AG08396 (cell line): Measurements from ENCODE around the gene TRIM47.

Experiments
- DNase-seq: peaks from one replicate; pipeline ENCODE4 v3.0.0; 2012; ENCODE audit warnings: low spot score, mixed read lengths

Gene TRIM47

DNA sequence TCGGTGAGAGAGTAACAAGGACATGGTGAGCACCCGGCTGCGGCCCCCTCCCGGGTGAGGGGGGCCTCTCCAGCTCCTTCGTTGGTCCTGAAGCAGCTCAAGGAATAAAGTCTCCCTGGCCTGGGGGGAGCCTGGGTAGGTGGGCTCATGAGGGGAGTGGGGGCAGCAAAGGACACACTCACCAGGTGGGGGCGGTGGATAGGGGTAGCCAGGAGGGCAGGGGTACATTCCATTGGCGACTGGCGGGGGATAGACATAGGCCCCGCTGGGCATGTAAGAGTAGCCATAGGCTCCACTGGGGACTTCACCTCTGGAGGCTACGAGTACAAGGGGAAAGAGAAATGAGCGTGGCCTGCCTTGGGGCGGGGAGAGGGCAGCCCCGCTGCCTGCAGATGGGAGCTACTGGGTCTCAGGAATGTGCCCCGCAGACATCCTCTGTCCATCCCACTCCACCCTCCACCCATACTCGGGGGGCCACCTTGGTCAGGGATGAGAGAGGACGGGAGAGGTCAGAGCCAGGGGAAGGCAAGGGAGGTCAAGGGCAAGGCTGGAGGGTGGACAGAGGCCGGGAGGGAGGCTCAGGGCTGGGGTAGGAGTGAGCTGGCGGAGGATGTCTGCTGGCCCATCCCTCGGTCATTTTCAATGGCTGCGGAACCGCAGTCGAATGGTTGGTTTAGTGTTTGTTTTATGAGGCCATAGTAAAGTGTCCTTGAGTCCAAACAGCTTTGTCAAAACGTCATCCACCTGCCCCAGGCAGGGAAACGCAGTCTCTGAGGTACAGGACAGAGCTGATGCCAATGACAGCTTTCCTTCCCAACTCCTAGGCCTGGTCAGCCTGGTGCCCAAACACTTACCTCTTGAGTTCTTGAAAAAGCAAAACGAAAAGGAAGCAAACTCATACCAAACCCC, 30.5 kb downstream of the TRIM47 start:
- DNase-seq = no peak

DNA sequence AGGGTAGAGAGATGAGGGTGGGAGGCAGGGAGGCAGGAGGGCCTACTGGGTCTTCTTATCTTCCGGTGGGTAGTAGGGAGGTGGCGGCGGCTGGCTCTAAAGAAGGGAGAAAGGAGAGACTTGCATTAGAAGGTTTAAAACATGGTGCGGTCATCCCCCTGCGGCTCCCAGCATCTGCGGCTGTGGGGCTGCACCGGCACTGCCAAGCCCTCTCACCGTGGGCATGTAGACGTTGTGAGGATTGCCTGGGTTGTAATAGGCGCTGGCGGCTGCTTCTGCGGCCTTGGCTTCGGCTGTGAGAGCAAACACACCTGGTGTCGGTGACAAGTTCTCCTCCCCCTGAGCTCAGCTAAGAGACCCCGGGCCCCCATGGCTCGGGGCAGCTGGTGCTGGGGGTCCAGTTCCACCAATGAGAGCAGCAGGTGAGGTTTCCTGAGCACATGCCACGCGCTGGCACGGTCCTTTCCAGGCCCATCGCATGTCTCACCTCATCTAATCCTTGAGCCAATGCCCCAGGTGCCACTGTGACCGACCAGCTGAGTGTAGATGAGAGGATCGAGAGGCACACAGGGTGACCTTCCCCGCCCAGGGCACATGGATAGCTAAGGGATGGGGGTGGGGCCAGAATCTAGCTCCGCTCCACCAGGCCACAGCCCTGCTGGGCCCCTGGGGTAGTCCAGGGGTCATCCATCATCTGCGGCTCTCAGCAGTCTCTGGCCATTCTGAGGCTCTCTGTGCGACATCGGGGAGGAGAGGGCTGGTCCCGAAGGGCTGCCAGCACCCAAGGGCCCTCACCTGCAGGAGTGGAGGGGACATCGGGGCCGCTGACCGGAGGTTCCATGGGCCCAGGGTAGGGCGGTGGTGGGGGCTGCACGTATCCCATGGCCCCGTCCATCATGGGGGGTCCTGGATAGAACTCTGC, 31.4 kb downstream of the TRIM47 start:
- no peak for DNase-seq

DNA sequence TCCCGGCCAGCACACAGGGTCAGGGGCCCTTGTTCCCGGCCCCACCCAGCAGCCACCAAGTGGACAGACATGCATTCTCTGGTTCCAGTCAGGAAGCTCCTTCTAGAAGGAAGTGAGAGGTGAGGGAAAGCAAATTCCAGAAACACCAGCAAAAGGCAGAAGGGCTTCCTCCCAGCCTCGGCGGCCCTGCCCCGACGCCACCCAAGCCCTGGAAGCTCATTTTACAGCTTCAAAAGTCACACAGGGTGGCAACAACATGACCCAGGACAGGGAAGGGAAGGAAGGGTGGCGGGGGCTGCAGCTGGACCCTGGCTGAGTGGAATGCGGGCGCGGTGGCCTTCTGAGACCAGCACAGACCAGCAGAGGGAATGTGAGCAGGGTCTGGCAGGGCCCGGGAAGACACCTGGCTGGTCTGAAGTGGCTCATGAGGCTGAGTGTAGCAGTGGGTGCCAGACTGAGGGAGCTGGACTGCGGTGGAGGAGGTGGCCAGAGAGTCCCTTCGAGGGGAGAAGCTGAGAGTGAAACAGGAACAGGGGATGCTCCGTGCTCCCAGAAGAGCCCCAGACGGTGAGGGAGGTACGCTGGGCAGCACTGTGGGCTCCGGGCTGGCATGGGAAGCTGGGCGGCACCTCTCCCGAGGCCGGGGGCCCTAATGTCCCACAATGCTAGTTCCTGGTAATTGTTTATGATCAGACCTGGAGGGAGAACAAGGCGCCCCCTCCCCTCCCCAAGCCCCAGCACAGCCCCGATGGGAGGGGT, 32.3 kb downstream of the TRIM47 start:
- no peak for DNase-seq

GRCh38 chr17:75845058-75845711, 33.2 kb downstream of the TRIM47 start:
- DNase-seq = peak; percentile 88

DNA sequence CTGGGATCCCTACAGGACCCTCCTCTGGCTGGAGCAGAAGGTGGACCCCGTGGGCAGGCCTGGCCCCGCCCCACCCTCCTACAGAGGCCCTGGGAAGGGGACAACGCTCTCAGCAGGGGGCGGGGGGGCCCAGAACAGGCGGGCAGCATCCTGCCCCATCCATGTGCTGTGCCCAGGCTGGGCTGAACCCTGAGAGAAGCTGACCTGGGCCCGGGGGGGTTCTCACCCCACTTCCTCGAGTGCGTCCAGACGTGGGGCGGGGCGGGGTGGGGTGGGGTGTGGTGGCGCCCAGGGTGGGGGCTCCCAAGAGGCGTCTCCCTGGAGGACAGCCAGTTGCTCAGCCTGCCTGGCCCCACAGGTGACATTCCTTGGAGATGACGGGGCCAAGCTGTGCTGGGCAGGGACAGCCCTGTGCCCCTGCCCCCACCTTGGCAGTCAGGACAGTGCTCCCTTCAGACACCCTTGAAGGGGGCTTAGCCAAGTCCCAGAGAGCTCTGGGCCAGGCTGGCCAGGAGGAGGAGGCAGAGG, 33.8 kb downstream of the TRIM47 start:
- no peak for DNase-seq

DNA sequence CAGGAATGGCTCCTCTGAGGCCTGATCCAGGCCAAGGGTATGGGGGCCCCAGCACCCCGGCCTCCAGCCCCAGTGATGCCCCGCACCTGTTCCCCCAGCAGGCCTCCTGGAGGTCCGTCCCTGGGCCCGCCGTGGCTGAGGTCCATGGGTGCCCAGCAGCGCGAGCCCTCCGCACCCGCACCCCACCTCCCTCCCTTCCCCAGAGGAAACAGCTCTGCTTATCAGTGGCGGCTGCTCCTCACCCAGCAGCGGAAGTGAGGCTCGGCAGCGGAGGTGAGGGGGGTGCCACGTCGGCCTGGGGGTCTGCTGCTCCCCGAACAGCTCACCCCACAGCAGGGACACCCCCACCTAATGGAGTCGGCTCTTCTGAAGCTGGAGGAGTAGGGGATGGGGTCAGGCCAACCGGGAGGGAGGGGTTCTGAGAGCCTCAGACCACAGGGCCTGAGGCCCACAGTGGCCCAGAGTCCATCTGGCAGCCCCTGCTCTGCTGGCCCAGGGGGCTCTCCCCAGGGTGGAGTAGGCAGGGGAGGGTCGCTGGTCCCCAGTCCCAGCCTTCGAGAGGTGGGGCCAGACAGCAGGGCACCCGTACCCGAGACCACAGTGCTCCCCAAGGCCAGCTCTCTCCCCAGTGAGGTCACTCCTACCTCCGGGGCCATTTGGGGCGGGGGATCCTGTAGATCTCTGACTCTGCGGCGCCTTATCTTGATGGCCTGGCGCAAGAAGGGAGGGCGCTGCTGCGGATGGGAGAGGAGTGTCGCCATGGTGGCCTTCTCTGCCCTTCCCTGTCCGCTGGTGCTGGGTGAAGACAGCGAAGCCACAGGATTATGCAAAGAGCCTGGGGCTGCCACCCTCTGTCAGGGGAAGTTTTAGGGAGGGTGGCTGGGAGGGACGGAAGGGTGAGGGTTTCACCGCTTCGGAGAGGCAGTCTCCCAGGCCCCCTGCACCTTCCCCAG, 34.5 kb downstream of the TRIM47 start, which contains the start of gene UNC13D:
TSS of gene UNC13D (minus strand) at position 828 of the 953 bp plus-strand sequence. CDS start at position 761, 67 bp downstream.
- no peak for DNase-seq

DNA sequence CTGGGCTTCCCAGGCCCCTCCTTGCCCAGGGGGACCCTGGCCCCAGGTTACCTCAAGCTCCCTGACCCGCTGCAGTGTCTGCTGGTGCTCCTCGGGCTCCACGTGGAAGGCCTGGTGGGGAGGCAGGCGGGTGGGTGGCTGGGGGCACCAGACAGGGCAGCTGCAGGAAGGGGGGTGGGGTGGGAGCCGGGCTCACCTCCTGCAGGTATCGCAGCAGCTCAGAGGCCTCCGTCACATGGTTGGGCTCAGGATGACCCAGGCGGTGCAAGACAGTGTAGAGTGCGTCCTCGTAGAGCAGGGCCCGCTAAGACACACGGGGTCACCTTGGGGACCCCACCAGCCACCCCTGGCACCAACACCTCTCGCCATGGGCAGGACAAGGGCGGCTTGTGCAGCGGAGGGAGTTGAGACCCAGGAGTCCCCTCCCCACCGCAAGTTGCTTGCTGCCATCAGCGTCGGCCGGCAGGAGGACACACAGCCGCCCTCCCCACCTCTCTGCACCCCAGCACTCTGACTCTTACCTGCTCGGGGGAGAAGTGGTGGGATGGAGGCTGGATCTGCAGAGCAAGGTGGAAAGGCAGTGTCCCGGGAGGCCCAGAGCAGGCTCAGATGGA, 35.3 kb downstream of the TRIM47 start:
- no peak for DNase-seq

- no peak for DNase-seq
These were observed 36.0 kb downstream of the TRIM47 start for GRCh38 chr17:75842411-75842810.

GRCh38 chr17:75840799-75841164, 37.6 kb downstream of the TRIM47 start:
- DNase-seq = no peak

GRCh38 chr17:75839942-75840798, 38.2 kb downstream of the TRIM47 start:
- no peak for DNase-seq

DNA sequence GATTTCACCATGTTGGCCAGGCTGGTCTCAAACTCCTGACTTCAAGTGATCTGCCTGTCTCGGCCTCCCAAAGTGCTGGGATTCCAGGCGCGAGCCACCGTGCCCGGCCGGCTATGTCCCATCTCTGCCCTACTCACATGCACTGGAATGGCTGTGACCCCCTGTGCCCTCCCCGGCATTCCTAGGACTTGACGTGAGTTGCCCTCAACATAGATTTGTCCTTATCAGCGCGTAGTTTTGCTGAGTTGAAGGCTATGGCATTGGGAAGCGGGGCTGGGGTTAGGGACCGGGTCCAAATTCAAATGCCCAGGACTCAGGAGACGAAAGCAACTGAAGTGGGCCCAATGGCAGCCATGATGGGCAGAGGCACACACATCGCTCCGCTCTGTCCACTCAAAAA, 40.0 kb downstream of the TRIM47 start:
- DNase-seq = no peak

DNA sequence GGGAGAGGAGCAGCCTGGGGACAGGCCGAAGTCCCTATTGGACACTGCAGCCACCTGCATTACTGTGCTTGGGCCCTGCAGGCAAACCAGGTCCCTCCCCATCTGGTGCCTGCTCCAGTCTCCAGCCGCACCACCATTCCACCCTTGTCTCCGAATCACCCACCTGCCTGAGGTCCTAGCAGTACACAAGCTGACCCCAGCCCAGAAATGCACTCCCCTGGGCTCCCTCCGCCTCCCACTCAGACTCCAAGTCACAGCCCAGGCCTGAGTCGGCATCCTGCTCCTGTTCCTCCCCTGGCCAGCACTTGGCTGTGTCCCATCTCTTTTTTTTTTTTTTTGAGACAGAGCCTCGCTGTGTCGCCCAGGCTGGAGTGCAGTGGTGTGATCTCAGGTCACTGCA, 40.5 kb downstream of the TRIM47 start:
- no peak for DNase-seq

- DNase-seq = no peak
These were observed 41.8 kb downstream of the TRIM47 start for GRCh38 chr17:75836605-75837004.

GRCh38 chr17:75835654-75835987, 42.8 kb downstream of the TRIM47 start:
- DNase-seq = no peak

- peak; percentile 65 for DNase-seq
These were observed 43.3 kb downstream of the TRIM47 start for GRCh38 chr17:75834928-75835653.

DNA sequence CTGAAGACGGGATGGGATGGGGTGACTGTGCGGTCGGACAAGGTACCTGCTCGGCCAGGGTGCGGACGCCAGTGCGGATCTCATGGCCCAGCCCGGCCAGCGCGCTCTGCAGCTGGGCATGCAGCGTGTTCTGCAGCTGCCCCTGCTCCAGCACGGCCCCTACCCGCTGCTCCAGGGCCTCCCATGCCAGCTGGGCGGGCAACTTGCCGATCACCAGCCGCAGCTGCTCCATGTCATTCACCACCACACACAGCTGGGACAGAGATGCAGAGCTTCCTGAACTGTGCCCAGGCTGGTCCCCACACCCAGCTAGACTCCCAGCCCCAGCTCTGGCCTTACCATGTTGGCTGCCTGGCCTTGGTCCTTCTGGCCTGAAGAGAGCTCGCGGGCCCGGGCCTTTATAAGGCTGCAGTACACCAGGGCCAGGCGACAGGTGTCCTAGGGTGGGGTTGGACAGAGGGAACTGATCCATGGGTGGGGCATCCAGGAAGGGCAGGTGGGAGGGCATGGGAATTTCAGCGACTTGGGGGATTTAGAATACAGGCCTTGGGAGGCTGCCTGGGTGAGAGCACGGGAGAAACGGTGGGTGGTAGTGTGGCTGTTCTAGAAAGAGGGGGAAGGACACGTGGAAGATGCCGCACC, 44.0 kb downstream of the TRIM47 start:
- no peak for DNase-seq

DNA sequence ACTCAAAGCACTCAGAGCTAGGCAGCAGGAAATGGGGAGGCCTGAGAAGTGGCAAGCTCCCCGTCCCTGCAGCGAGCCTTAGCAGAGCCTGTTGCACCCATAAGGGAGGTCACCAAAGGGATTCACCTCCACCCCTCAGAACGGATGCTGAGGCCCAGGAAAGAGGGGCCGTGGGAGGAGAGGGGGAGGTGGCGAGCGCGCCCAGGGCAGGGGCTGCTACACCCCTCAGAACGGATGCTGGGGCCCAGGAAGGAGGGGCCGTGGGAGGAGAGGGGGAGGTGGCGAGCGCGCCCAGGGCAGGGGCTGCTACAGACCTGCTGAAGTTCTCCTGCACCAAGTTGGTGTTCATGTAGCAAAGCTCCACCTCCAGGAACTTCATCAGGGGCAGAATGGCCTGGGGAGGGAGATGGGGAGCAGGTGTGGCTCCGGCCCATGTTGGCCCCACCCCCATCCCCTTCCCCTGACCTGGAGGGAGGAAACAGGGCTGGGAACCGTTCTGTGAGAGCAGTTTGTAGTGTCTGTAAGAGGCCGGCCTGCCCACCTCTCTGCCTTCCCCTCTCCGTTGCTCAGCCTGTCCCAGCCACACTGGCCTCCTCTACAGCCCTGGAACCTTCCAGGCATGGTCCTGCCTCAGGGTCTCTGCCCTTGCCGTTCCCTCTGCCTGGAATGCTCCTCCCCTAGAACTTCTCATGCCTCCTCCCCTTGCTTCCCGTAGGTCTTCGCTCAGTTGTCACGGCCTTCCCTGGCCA, 45.6 kb downstream of the TRIM47 start:
- DNase-seq = no peak
